ENCODE data around the gene TP53TG3E. TPM values are rescaled to one million over a fixed set of nuclear protein-coding genes. Genes with fewer than 3 reads are reported as not detected.

TP53TG3E gene, protein sequence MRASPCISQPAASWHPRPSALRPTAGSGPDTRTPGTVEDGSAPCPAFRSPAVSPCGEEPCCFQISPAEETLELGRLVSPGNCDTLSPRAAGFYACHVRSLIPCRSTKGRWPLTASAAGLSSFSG
- under 0.01 TPM in 1 of 2 replicates, not detected in the other for total RNA-seq

DNA sequence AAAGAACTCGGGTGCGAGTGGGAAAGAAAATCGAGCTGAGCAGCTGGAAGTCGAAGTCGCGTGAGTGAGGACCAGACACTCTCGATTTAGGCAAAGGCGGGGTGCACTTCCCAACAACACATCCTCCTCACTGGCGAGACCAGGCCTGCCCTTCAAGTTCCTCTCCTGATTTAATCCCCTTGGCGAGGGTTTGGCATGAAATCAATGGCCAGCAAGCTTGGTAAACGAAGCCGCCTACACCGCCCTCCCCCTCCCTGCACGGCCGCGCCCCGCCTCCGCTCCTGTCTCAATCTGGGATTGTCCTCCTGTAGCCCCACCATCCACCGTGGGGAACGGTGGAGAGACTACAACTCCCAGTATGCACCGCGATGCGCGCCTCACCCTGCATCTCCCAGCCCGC, at the start of gene TP53TG3E:
TP53TG3E (plus strand) TSS at position 301 of the 400 bp plus-strand sequence; CDS start at position 369, 68 bp downstream.

Other genes with a start within 250 kb of the TP53TG3E start
- gene TP53TG3C, start 110.1 kb upstream of the TP53TG3E start, total RNA-seq, result not detected in 2 replicates
- gene TP53TG3B, start 56.5 kb downstream of the TP53TG3E start, total RNA-seq, result not detected in 2 replicates
- not detected in 2 replicates for gene TP53TG3F, start 155.3 kb downstream of the TP53TG3E start, total RNA-seq

All from smooth muscle cell of bladder (primary cell).